SJSA1 (cell line): ENCODE results near the gene PLXNA4. TPM values are rescaled to one million over a fixed set of nuclear protein-coding genes. Genes with fewer than 3 reads are reported as not detected.
A peak's percentile ranks its signal among the peaks of the same experiment; 100 is the strongest.

Experiments used
- DNase-seq, 2 experiments: peaks; one replicate each; pipeline ENCODE4 v3.0.0-alpha.2; 2015 to 2020; ENCODE audit warnings: low spot score in 2 of 2, low read depth in 1 of 2
- H3K27ac ChIP-seq: fragments of 250-450 bp; sonication (Bioruptor Pico); 2 replicates; pipeline ENCODE4 v1.5.1; 2020; ENCODE audit warnings: mild to moderate bottlenecking, moderate library complexity
- H3K27me3 ChIP-seq: fragments of 250-450 bp; sonication (Bioruptor Pico); replicated peaks from 2 replicates; pipeline ENCODE4 v1.5.1; 2020; ENCODE audit warnings: mild to moderate bottlenecking, moderate library complexity
- H3K36me3 ChIP-seq: fragments of 250-450 bp; sonication (Bioruptor Pico); 2 replicates; pipeline ENCODE4 v1.5.1; 2020; ENCODE audit warnings: mild to moderate bottlenecking
- H3K4me1 ChIP-seq: fragments of 250-450 bp; sonication (Bioruptor Pico); replicated peaks from 2 replicates; pipeline ENCODE4 v1.6.1; 2021; ENCODE audit warnings: mild to moderate bottlenecking
- H3K4me3 ChIP-seq: fragments of 250-450 bp; sonication (Bioruptor Pico); 2 replicates; pipeline ENCODE4 v1.5.1; 2020; ENCODE audit warnings: mild to moderate bottlenecking
- H3K9me3 ChIP-seq: fragments of 250-450 bp; sonication (Bioruptor Pico); replicated peaks from 2 replicates; pipeline ENCODE4 v1.5.1; 2020; ENCODE audit warnings: mild to moderate bottlenecking
- total RNA-seq: library from RNA; depleted of rRNA; stranded (reverse); fragments of >200 nt; shearing (Covaris generic); gene quantifications from 2 replicates; pipeline ENCODE4 v1.2.3, GENCODE V29; 2014

PLXNA4 gene
- total RNA-seq, 1 experiment from 2014 or later = not detected

GRCh38 chr7:132580277-132580676, 4.0 kb upstream of the PLXNA4 start:
- DNase-seq = peak in 1 of 2 experiments; percentile 8
- H3K4me1 ChIP-seq = no peaks in the 10 kb centered on the region; the same call in 1 of the 2 replicates
- H3K27ac ChIP-seq = no peak overlapping the region
- H3K9me3 ChIP-seq = no peaks in the 10 kb centered on the region
- no peaks in the 10 kb centered on the region for H3K36me3 ChIP-seq
- H3K27me3 ChIP-seq = peaks cover 40% of the 10 kb centered on the region
- no peak overlapping the region for H3K4me3 ChIP-seq

GRCh38 chr7:132579260-132579899, 3.1 kb upstream of the PLXNA4 start:
- H3K9me3 ChIP-seq = no peaks in the 10 kb centered on the region
- H3K27me3 ChIP-seq = peaks cover 49% of the 10 kb centered on the region
- no peak for DNase-seq
- H3K36me3 ChIP-seq = no peaks in the 10 kb centered on the region
- H3K4me3 ChIP-seq = no peak overlapping the region
- H3K4me1 ChIP-seq = no peaks in the 10 kb centered on the region; the same call in 1 of the 2 replicates
- H3K27ac ChIP-seq = no peak overlapping the region

- no peaks in the 10 kb centered on the region for H3K9me3 ChIP-seq
- no peak for DNase-seq
Observed at GRCh38 chr7:132578826-132579225, 2.6 kb upstream of the PLXNA4 start.

GRCh38 chr7:132578050-132578370, 1.7 kb upstream of the PLXNA4 start:
- Histone ChIP-seq H3K27ac (no peak overlapping the region), H3K4me3 (no peak overlapping the region), H3K36me3 (no peaks in the 10 kb centered on the region), H3K9me3 (no peaks in the 10 kb centered on the region), H3K4me1 (no peaks in the 10 kb centered on the region; the same call in 1 of the 2 replicates), H3K27me3 (peaks cover 59% of the 10 kb centered on the region)
- DNase-seq = no peak

More at GRCh38 chr7:132578826-132579225, 2.6 kb upstream of the PLXNA4 start:
- Histone ChIP-seq H3K4me3 (no peak overlapping the region), H3K4me1 (no peaks in the 10 kb centered on the region; the same call in 1 of the 2 replicates), H3K27ac (no peak overlapping the region), H3K27me3 (peaks cover 54% of the 10 kb centered on the region), H3K36me3 (no peaks in the 10 kb centered on the region)

GRCh38 chr7:132577206-132578049, 1.2 kb upstream of the PLXNA4 start:
- Histone ChIP-seq H3K9me3 (no peaks in the 10 kb centered on the region), H3K4me1 (no peaks in the 10 kb centered on the region; the same call in 1 of the 2 replicates), H3K36me3 (no peaks in the 10 kb centered on the region), H3K4me3 (no peak overlapping the region), H3K27me3 (peaks cover 63% of the 10 kb centered on the region), H3K27ac (no peak overlapping the region)
- no peak for DNase-seq

GRCh38 chr7:132576721-132577085, 433 bp upstream of the PLXNA4 start:
- peaks cover 63% of the 10 kb centered on the region for H3K27me3 ChIP-seq
- H3K4me3 ChIP-seq = no peak overlapping the region
- no peaks in the 10 kb centered on the region for H3K36me3 ChIP-seq
- H3K27ac ChIP-seq = no peak overlapping the region
- DNase-seq = no peak
- H3K9me3 ChIP-seq = no peaks in the 10 kb centered on the region
- no peaks in the 10 kb centered on the region; the same call in 1 of the 2 replicates for H3K4me1 ChIP-seq

- H3K27ac ChIP-seq = no peak overlapping the region
- no peaks in the 10 kb centered on the region for H3K36me3 ChIP-seq
- no peaks in the 10 kb centered on the region; the same call in 1 of the 2 replicates for H3K4me1 ChIP-seq
- H3K9me3 ChIP-seq = no peaks in the 10 kb centered on the region
- H3K4me3 ChIP-seq = no peak overlapping the region
- peaks cover 64% of the 10 kb centered on the region for H3K27me3 ChIP-seq
- DNase-seq = peak in 1 of 2 experiments; percentile 6
Observed at GRCh38 chr7:132575419-132575981, 770 bp downstream of the PLXNA4 start.

- Histone ChIP-seq H3K36me3 (no peaks in the 10 kb centered on the region), H3K4me3 (no peak overlapping the region), H3K4me1 (no peaks in the 10 kb centered on the region; the same call in 1 of the 2 replicates), H3K9me3 (no peaks in the 10 kb centered on the region), H3K27ac (no peak overlapping the region), H3K27me3 (peaks cover 61% of the 10 kb centered on the region)
- no peak for DNase-seq
Observed at GRCh38 chr7:132574223-132574622, 2.0 kb downstream of the PLXNA4 start.

- H3K9me3 ChIP-seq = no peaks in the 10 kb centered on the region
- H3K4me3 ChIP-seq = no peak overlapping the region
- DNase-seq = no peak
- no peaks in the 10 kb centered on the region; the same call in 1 of the 2 replicates for H3K4me1 ChIP-seq
- H3K27me3 ChIP-seq = peaks cover 54% of the 10 kb centered on the region
- no peaks in the 10 kb centered on the region for H3K36me3 ChIP-seq
- no peak overlapping the region for H3K27ac ChIP-seq
Observed at GRCh38 chr7:132573251-132573955, 2.9 kb downstream of the PLXNA4 start.

GRCh38 chr7:132572526-132572925, 3.7 kb downstream of the PLXNA4 start:
- DNase-seq = no peak
- no peaks in the 10 kb centered on the region for H3K9me3 ChIP-seq
- H3K4me3 ChIP-seq = no peak overlapping the region
- H3K4me1 ChIP-seq = no peaks in the 10 kb centered on the region; the same call in 1 of the 2 replicates
- no peak overlapping the region for H3K27ac ChIP-seq
- H3K27me3 ChIP-seq = peaks cover 45% of the 10 kb centered on the region
- no peaks in the 10 kb centered on the region for H3K36me3 ChIP-seq

- H3K27me3 ChIP-seq = peaks cover 43% of the 10 kb centered on the region
- H3K27ac ChIP-seq = no peak overlapping the region
Observed at GRCh38 chr7:132571970-132572369, 4.3 kb downstream of the PLXNA4 start.

GRCh38 chr7:132569884-132570614, 6.2 kb downstream of the PLXNA4 start:
- H3K4me1 ChIP-seq = no peaks in the 10 kb centered on the region
- no peaks in the 10 kb centered on the region for H3K36me3 ChIP-seq
- DNase-seq = no peak
- H3K27me3 ChIP-seq = peaks cover 31% of the 10 kb centered on the region
- no peak overlapping the region for H3K4me3 ChIP-seq
- no peak overlapping the region for H3K27ac ChIP-seq
- H3K9me3 ChIP-seq = no peaks in the 10 kb centered on the region

More at GRCh38 chr7:132571970-132572369, 4.3 kb downstream of the PLXNA4 start:
- no peak for DNase-seq
- H3K4me1 ChIP-seq = no peaks in the 10 kb centered on the region; the same call in 1 of the 2 replicates
- H3K36me3 ChIP-seq = no peaks in the 10 kb centered on the region
- no peaks in the 10 kb centered on the region for H3K9me3 ChIP-seq
- no peak overlapping the region for H3K4me3 ChIP-seq

GRCh38 chr7:132568962-132569361, 7.3 kb downstream of the PLXNA4 start:
- Histone ChIP-seq H3K36me3 (no peaks in the 10 kb centered on the region), H3K9me3 (no peaks in the 10 kb centered on the region), H3K27me3 (peaks cover 25% of the 10 kb centered on the region), H3K27ac (no peak overlapping the region), H3K4me3 (no peak overlapping the region), H3K4me1 (no peaks in the 10 kb centered on the region)
- DNase-seq = no peak
